HK-2 (cell line): ENCODE data around the gene NLRC5.
"Not testable (repeated sequence)": the region's sequence is repeated elsewhere in the genome, so short reads cannot be mapped to it uniquely, and the experiment has no call there.

Source experiments
- DNase-seq: peaks from one replicate; pipeline ENCODE4 v3.0.0-alpha.2; 2018; ENCODE audit not compliant: unreplicated experiment

The NLRC5 gene

DNA sequence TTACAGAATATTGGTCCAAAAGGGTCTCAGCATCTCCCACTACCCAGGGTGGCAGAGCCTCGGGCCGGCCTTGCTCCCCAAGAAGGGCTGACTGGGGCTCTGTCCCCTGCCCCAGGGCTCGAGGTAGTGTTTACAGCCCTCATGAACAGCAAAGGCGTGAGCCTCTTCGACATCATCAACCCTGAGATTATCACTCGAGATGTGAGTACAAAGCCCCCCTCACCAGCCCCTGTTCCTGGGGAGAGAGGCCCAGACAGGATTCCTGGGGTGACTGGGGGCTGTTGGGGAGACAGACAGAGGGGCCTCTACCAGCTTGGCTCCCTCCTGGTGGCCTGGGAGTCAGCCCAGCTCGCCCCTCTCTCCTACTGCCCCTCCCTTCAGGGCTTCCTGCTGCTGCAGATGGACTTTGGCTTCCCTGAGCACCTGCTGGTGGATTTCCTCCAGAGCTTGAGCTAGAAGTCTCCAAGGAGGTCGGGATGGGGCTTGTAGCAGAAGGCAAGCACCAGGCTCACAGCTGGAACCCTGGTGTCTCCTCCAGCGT lies 6.1 kb upstream of the NLRC5 start:
- DNase-seq, result no peak

DNA sequence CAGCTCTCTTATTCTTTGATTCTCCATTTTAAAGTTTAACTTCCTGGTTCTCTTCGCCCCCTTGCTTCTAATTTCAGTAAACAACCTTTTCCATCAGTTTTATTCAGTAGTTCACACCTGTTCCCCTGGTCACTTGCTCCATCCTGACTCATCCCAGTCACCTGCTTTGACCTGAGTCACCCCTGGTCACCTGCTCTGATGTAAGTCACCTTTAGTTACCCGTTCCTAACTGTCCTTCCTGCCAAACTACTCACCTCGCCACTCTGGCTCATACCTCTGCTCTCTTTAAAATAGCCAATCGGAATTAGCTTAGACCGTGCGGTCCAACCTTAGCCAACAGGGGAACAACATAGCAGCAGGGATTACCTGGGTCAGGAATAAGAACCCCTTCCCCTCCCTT lies 4.7 kb upstream of the NLRC5 start:
- DNase-seq, result no peak

DNA sequence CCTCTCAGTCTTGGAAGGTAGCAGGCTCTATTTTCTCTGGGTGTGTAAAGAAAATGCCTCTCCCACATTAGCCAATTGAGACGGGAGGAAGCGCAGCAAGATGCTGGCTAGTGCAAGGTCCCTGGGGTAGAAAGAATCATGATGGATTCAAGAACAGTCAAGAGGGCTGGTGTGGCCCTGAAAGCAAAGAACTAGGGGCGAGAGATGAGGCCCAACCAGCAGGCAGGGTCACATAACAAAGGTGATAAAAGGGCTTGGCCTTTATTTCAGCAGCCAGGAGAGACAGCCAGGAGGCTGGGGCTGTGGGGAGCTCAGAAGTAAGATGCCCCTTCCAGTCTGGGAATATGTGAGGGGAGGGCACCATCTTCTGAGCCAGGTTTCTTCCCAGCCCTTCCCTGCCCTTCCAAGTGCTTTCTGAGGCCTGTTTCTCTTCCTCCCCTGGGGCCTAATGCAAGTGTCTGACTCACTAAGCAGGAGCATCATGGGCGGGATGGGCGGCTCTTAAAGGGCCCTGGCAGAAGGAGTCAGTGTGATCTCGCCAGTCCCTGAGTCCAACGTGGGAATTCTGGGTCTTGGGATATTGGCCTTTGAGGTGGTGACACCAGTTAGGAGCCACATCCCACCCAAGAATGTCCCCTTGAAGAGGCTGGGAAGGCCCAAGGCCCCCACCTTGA lies 3.9 kb upstream of the NLRC5 start:
- DNase-seq, result peak; percentile 69

DNA sequence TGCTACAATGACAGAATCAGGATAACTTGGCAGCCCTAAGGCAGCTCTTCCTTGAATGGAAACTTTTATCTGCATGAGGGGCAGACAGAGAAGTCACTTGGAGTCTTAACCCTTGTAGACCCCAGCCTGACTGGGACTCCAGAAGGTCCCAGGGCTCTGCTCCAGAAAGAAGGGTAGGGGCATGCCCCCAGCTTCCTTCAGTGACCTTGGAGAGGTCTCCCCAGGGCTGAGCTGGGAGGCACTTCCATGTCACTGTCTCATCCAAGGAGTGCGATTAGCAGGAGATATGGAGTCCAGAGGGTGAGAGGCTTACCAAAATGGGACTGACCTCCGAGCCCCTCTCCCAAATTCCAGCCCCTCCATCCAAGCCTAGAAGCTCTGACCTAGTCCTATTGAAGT lies 3.4 kb upstream of the NLRC5 start:
- no peak for DNase-seq

DNA sequence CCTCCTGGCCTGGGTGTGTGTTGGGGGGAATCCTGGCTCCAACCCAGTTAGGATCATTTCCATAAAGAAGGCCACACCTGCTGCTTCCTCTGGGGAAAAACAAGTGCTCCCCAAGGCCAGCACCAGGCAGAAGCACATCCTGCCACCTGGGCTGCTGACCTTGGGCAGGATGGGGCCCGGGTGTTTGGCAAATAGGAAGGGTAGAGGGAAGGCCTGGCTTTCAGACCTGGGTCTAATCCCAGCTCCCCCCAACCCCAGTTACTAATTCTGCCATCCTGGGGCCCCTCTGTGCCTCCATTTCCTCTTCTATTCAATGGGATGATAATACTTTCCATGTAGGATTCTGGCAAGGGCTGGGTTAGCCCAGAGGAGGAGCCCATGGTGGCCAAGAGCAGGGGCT lies 3.0 kb upstream of the NLRC5 start:
- DNase-seq, result no peak

DNA sequence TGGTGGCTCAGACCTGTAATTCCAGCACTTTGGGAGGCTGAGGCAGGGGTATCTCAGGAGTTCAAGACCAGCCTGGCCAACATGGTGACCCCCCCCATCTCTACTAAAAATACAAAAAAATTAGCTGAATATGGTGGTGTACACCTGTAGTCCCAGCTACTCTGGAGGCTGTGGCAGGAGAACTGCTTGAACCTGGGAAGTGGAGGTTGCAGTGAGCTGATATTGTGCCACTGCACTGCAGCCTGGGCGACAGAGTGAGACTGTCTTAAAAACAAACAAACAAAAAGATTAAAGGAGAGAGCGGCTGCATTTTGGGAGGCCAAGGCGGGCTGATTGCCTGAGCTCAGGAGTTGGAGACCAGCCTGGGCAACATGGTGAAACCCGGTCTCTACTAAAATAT lies 2.4 kb upstream of the NLRC5 start:
- DNase-seq, result not testable (repeated sequence)

DNA sequence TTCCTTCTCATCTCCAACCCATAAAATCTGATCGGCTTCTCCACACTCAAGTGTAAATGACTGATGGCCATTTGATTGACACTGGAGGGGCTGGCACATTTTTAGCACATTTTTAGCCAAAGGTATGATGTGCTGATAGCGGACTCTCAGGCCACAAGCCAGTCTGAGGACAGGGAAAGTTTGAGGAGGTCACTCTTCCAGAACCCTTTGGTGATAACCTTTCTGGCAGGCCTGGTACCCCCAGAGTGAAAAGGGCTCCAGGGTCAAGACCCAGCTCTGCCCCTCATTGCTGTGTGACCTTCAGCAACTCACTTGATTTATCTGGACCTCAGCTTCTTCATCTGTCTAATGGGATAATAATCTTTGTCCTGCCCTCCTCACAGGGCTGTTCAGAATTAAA lies 1.7 kb upstream of the NLRC5 start:
- no peak for DNase-seq

DNA sequence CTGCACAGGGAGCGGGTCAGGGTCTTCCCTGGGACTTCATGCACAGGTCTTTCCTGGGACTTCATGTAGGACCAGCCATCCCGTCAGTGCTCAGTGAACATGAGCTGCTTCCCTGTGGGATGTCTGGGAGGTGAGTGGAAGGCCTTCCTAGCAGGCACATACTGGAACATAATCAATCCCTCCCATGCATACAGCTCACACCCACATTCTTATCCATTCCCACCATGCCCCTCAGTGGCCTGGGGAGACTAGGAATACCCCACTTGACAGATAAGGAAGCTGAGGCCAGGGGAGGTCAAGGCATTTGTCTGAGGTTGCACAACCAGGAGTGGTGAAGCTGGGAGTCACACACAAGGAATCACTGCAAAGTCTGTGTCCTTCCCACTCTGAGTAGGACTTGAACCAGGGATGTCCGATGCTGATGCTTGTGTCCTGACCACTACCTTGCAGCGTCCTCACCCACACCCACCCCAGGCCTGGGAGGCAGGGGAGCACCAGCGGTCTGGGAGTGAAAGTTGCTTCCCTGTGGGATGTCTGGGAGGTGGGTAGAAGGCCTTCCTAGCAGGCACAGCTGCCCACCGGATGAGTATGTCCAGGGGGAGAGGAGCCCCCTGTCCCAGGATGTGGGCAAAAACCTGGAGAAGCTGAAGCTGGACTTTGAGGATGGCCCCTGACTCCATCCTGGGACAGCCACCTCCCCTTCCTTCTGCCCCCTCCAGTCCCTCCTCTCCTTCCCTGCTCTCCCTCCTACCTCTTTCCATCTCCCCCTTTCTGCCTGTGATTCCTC lies 1.0 kb upstream of the NLRC5 start:
- DNase-seq, result no peak

DNA sequence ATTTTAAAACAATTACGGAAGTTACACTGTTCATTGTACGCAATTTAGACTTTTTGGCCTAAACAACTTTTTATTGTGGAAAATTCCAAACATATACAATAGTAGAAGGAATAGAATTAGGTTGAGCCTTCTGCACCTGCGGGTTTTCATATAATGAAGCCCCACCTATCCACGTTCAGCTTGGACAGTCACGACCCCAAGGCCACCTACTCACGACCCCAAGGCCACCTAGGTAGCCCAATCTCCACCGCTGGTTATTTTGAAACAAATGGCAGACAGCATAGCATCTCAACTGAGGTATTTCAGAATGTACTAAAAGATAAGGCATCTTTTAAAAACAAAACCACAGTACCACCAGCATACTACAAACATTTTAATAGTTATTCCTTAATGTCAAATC lies 631 bp downstream of the NLRC5 start:
- no peak for DNase-seq

DNA sequence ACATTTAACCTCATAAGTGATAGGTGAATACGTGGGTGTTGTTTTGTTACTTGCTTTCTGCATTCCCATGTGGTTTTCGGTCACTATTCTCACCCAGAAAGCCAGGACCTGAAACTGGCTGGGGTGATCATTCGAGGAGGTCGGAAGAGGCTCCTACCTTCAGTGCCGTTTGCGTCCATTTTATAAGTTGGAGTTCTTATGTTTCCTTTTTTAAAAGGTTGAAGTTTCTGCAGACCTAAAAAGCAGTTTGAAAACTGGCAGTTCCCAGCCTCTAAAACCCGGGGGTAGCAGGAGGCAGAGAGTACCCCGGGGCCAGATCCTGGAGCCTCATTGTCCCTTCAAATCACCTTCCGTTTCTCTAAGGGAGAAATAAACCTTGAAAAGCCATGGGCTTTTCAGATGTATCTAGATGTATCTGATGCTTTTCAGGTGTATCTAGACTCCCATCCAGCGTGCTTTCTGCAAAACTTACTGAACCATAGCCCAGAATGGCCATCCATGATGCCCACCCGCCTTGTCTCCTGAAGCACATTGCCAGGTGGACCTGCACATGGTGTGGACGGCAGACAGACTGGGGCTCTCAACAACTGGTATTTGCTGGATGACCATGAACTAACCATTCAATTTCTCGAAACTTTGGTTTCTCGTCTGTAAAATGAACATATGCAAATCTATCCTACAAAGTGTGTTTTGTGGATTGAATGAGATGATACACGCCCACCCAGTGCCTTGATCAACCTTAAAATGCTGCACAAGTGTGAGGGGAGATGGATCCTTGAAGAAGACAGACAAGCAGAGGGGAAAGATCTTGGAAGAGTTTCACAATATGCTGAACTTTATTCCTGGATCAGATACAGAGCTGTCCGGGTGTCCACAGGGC lies 1.3 kb downstream of the NLRC5 start:
- DNase-seq, result no peak

DNA sequence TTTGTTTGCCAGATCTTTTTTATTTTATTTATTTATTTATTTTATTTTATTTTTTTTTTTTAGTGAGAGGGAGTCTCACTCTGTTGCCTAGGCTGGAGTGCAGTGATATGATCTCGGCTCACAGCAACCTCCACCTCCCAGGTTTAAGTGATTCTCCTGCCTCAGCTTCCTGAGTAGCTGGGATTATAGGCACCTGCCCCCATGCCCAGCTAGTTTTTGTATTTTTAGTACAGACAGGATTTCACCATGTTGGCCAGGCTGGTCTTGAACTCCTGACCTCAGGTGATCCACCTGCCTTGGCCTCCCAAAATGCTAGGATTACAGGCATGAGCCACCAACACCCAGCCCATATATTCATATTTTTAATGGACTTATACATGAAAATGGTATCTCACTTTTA lies 3.1 kb downstream of the NLRC5 start:
- DNase-seq, result not testable (repeated sequence)

DNA sequence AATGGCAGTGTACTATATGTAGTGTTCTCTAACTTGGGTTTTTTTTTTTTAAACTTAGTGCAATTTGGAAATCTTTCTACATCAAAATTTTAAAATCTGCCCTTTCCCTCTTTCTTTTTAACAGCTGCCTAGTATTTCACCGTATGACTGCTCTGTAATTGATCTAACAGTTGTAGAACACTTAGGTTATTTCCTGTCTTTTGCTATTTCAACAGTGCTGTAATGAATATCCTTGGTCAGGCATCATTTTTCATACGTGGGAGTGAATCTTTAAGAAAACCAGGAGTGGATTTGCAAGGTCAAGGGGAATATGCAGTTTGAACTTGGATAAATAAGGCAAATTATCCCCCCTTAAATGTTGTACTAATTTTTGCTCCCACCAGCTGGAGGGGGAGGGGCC lies 3.8 kb downstream of the NLRC5 start:
- no peak for DNase-seq

DNA sequence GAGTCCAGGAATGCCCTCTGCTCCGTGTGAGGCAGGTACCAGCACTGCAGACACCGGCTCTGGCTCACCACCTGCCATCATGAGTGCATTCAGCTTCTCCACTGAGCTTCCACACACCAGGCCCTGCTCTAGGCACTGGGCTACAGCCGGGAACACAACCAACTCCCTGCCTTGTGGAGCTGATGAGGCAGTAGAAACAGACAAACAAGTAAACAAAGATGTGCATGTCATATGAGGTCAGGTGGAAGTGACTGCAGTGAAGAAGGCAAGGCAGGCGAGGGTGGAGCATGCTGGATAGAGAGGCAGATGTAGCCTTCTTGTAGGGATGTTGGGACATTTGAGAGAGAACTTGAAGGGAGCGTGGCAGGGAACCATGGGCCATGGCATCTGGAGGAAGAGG lies 5.0 kb downstream of the NLRC5 start:
- no peak for DNase-seq

DNA sequence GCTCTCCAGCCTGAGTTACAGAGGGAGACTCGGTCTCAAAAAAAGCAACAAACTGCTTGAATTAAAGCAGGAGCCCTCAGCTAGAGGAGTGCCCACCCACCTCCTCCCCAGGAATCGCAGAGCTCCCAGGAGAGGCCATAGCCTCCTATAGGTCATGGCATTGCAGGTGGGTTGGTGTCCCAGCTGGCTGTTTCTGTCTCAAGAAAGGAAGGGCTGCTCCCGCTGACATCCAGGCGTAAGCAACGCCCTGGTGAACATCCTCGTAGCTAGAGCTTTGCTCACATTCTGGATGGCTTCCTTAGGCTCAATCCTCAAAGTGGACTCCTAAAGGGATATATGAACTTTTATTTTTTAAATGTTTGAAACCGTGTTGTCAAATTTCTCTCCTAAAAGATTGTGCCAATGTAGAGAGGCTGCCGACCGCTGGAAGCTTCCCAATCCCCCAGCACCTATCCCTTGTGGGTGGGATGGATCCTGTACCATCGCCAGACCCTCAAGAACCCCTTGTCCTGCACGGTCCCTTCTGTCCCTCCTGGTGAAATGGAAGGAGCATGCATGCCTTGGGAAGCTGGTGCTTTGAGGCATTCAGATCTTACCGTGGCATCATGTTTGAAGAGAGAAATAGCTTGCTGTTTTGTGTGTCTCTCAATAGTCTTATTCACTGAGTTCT lies 5.9 kb downstream of the NLRC5 start:
- no peak for DNase-seq

DNA sequence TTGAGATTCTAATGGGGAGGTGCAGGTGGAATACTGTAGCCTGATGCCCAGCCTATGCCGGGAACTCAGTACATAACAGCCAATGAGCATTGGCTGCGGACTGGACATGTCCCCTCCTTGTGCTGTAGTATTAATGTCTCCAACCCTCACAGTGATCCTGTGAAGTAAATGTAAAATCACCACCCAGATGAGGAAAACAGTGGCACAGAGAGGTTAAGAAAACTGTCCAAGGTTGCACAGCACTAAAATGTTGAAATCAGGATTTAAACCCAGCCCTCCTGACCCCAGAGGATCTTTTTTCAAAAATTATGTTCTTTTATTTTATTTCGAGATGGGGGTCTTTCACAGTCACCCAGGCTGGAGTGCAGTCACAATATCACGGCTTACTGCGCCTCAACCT lies 7.9 kb downstream of the NLRC5 start:
- DNase-seq, result no peak

DNA sequence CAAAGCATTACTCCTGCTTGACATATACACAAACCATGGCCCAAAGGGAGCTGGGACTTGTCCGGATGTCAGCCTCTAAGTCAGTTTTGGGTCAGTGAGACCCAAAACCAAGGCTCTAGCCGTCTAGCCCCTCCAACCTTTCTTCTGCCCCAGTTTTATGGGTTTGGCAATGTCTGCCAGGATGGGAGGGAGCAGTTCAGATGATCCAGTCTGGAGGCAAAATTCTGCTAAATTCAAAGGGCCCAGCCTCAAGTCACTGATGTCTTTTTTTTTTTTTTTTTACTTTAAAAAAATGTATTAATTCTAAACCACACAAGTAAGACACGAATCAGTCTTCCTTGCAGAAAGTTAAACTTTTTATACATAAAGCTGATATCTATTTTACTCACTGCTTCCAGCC lies 8.6 kb downstream of the NLRC5 start:
- DNase-seq, result no peak

DNA sequence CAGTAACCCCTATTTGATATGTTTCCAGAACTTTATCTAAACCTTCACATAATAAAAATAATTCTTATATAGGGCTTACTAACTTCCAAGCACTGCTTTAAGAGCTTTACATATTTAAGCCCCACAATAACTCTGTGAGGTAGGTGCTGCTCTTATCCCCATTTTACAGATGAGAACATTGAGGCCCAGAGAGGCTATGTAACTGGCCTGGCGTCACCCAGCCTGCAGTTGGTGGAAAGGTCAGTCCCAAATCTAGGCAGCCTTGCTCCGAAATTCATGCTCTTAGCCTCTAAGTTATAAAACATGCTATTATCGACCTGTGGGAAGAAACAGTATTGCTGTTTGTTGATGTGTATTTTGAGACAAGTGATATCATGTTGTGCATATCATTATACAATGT lies 9.0 kb downstream of the NLRC5 start:
- no peak for DNase-seq

DNA sequence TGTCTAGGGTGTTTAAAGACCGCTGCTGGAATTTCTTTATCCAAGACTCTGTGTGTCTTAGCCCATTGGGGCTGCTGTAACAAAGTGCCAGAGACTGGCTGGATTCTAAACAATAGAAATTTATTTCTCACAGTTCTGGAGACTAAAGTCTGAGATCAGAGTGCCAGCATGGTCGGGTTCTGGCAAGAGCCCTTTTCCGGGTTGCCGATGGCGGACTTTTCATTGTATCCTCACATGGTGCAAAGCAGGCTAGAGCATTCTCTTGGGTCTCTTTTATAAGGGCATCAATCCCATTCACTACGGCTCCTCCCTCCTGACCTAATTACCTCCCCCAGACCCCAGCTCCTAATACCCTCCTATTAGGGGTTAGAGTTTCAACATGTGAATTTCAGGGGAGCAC lies 9.5 kb downstream of the NLRC5 start:
- DNase-seq, result no peak

DNA sequence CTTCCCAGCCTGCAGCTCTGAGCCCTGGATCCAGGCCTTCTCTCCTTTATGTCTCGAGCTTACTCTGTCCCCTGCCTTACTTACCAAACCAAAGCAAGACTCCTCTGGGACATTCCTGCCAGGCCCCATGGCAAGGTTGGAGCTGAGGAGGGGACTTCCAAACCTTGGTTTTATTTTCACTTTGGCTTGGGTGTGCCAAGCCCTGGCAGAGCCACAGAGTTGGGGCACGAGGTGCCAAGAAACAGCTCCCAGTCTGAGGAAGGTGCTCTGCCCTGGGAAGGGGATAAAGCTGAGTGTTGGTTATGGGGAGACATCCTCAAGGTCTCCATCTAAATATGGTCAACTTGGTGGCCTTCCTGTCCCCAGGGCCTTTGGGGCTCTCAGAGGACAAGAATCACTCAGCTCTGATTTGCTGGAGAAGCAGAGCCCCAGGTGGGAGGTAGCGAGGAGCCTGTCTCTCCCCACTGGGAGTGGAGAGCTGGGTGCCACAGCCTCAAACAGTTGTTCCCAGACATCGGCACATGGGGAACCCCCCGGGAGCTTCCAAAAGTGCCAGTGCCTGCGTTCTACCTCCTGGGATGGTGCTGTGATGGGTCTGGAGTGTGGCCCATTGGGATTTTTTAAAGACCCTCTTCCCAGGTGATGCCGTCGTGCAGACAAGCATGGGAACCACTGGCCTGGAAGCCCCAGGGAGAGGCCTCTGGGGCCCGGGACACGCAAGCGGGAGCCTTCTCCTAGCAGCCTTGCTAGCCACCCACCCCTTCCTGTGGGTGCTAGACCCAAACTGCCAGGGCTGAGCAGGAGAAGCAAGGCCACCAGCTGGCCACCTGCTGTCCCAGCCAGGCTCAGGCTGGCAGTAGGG lies 10.3 kb downstream of the NLRC5 start:
- no peak for DNase-seq

DNA sequence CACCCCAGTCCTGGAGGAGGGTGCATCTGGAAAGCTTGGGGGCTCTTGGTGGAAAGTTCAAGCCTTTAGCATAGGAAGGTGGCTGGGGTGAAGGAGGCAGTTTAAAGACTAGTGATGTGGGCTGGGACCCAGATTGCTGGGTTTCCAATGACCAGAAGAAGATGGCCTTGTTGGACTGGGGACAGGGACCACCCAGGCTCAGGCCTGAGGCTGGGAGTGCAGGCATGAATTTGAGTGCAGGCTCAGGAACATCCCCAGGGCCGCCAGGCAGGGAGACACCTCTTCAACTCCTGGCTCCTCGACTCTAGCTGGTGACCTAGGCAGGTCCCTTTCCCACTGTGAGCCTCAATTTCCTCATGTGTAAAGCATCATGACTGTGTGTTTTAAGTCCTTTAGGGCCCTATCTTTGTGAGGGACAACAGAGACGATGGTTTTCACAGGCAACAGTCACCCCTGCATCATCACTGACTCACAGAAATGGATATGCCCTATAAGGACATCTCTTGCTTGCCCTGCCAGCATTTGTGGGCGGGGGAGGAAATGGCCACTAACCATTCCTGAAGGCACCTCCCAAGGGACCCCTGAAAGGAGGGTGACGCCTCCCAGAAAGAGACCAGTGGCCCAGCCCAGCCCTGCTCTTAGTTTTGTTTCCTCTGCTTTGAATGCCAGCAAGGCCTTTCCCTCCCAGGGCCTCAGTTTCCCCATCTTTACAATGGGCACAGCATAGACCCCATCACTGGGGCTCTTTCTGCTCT lies 11.1 kb downstream of the NLRC5 start:
- peak; percentile 59 for DNase-seq
